ENCODE data around the gene PARVA.

The PARVA gene

DNA sequence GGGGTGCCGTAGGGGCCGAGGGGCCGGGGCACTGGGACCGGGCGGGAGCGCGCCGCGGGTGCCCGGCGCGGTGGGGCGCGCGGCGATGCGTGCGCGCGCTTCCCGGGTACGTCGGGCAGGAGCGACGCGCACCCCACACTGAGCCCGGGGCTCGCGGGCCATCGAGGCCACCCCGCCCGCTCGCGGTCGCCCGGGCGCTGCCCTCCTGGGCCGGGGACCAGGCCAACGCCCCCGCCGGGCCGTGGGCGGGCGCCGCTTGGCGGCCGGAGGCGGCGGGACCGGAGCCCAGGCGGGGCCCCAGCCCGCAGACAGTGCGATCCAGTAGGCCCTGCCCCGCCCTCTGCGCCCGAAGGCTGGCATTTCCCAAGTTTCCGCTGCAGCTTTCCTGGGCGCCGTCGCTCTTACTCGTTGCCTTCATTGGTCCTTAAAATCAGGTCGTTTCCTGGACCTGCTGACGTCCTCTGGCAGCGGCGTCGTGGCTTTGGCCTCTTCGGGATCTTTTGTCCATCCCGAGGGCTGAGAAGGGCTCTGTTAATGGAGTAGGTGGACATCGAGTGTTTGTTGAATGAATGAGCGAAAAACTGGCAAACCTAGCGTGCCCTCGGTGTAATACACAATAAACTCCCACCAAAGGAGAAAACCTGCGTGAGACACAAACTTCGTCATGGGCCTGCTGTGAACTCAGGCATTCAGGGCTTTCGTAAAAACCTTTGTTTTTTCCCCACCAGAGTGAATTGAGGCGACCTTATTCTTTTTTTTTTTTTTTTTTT is 638 bp downstream of the PARVA start:
- DNase-seq, result peak in 1 of 5 donors; percentile 4

GRCh38 chr11:12380565-12381325 is 3.4 kb downstream of the PARVA start:
- no peak for DNase-seq

DNA sequence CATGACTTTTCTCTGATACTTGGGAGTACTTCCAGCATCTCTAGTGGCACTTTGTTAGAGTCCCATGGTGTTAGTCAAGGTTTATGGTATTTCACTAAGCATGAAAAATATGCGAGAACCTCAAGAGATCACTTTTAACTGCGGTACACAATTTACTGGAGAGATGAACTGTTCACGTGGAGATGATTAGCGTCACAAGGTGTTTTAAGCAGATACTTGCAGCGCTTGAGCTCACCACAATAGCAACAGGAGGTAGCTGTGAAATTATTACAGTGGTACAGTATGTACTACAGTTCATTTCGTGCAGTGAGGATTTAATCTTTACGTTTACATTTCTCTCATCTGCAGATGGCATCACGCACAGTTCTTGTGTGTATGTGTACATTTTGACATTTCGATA is 4.5 kb downstream of the PARVA start:
- no peak for DNase-seq

DNA sequence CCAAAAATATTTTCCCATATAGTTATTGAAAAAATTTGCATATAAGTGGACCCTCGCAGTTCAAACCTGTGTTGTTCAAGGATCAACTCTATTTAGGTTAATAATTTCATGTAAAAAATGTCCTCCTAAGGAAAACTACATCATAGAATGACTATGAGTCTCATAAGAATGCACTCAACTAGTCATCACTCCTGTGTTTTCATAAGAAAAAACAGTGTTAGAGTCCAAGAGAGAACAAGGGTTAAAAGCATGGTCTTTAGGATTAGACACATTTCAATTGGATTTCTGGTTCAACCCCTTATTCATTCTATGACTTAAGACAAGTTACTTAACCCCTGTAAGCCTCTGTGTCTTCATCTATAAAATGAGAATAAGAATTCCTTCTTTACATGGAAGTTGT is 5.1 kb downstream of the PARVA start:
- no peak for DNase-seq

GRCh38 chr11:12386309-12386708 is 8.9 kb downstream of the PARVA start:
- DNase-seq, result no peak

DNA sequence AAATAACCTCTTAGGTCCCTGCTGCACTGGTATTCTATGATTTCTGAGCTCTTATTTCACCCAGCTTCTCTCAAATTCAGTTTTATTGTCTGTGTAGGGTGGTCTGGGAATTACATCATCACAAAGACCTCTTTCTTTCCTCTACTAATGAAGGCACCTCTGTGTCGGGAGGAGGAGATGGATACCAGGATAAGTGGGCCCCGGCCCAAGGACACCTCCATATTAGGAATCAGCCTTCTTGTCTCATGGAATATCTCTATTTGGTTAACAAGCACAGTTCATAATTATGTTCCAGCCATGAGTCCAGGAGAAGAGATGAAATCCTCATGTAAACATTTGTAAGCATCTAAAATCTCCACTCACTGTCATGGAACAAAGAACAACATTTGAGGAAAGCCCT is 9.4 kb downstream of the PARVA start:
- DNase-seq, result no peak

DNA sequence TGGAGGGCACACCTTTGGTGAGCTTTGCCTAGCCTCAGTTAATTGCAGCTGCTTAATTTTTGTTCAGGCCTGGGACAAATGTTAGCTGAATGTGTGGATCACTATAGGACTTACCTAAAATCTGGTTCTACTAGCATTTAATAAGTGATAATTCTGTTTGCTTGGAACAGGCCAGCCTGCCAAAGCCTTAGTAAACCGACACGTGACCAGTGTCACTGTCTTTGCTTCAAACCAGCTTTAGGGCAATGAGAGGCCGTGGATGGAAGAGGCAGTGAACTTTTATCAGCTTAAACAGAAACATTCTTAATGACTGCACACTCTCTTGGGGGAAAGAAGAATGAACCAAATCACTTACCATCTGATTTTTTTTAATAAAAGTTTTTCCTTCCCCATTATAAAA is 10.8 kb downstream of the PARVA start:
- no peak for DNase-seq

DNA sequence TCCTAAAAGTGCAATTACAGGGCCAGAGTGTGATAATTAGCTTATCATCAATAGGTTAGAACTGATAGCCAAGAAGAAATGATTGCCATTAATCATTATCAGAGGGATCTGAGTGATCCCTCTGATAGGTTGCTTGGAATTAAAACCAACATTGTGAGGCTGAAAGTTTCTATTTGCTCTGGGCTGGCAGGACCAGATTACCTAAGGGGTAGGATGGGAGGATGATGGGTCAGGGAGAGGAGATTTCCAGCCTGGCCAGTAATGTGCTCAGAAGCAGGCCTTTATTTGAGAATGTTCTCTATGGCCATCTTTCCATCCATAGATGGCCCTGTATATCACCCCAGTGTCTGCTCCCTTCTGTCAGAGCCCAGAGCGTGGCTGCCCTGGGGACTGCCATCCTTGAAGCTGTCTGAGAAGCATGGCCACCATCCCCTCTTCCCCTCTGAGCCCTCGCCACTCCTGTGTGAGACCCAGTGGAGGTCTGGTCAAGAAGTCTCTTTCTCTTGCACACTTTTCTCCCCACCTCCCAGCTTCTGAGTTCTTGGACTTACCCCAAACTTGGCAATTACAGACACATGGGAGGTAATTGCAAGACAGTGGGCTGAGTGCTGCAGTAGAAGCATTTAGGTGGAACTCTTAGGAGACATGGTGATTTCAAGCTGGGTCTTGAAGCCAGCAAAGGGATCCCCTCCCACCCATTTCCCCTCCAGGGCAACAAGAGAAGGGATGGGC is 11.7 kb downstream of the PARVA start:
- no peak for DNase-seq

DNA sequence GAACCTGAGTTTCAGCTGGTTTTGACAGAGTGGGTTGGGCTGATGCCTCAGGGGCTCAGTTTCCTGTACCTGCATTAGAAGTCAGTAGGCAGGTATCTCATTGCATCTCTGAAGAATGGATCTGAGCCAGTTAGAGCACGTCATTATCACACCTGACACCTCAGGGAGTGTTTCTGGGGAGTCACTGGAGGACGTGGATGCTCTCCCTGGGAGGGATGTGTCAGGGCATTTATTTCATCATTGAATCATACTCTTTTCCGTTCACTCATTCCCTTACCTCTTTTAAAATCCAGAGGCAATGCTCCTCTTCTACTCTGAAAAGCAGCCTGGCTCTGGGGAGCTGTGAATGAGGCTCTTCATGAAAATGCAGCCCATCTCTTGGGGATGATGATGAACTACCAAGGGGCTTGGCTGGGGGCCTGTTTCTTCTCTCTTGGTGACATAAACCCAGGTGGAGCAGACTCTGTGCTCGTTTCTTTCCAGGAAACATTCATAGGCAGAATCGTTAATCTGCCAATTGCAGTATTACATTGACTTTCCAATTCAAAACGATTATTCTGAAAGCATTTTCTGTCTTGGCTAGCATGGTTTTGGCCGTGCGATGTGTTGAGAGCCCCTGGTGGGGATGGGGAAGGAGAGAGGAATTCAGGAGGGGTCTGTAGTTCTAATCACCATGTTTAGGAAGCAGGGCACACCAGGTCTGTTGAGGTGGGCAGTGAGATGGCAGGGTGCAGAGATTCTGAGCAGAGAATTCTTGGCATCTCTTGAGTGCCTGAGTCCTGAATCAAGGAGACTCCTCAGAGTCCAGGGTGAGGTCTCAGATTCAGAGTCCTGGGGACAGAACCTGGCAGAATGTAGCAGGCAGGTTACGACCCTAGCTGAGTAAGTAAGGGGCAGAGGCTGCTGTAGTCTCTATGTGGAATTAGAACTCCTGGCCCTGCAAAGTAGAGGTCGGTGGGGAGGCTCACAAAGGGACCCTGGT is 12.6 kb downstream of the PARVA start:
- DNase-seq, result no peak

DNA sequence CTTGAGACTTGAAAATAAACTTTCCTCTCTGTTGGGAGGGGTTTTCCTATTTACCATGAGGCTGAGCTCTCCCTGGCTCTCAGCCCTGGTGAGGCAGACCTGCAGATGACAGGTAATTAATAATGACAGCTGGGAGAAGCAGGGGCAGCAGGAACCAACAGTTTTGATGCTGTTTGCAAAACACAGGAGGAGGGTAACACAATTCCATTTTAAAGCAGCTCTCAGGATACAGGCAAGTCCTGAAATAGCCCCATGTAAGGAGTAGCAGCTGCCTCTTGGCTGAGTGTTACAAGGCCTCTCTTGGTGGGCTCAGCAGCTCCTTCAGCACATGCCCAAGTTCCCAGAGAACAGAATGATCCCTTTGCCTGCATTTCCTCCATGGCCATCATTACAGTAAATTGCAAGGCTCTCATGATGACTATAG is 13.3 kb downstream of the PARVA start:
- no peak for DNase-seq

GRCh38 chr11:12392672-12393071 is 15.3 kb downstream of the PARVA start:
- no peak for DNase-seq

GRCh38 chr11:12393691-12394090 is 16.3 kb downstream of the PARVA start:
- no peak for DNase-seq

GRCh38 chr11:12394601-12395000 is 17.2 kb downstream of the PARVA start:
- DNase-seq, result no peak

DNA sequence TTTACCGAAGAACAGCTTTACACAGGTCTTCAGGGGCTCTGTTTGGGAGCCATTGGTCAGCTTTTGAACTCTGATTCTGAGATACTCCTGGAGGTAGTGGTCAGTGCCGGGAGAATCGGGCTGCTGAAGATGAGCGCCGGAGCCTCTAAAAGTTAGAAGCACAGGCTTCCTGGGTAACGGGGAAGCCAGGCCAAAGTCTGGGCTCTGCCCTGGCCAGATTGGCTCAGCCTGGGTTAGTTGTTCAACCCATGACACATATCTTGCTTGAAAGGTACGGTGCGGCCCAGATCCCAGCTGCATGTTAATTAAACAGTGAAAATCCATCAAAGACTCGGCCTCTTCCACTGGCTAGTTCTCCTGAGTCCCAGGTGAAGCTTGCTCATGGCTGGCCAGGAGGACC is 18.0 kb downstream of the PARVA start:
- DNase-seq, result no peak

DNA sequence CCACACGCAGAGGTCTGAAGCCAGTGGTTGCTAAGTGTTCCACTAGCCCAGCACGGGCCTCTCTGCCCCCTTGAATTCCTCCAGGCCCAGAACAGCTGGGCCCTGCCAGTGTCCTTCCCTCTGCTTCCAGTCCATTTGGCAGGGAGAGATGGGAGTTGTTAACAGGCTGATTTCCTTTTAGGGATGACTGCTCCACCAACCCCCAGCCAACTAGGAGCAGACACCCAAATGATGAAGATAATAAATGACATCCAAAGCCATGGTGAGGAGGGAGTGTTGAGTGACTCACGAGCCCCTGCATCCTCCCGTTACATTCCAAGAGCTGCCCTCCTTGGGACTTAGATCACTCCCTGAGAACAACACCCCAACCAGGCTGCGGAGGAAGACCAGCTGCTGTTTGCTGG is 20.6 kb downstream of the PARVA start:
- DNase-seq, result no peak

GRCh38 chr11:12399355-12399754 is 22.0 kb downstream of the PARVA start:
- DNase-seq, result no peak

- DNase-seq, result no peak
Measured at GRCh38 chr11:12402025-12402424, 24.7 kb downstream of the PARVA start.

GRCh38 chr11:12402691-12403120 is 25.3 kb downstream of the PARVA start:
- no peak for DNase-seq

- DNase-seq, result no peak
Measured at GRCh38 chr11:12403122-12403996, 26.0 kb downstream of the PARVA start.

GRCh38 chr11:12403997-12404350 is 26.6 kb downstream of the PARVA start:
- no peak for DNase-seq

GRCh38 chr11:12404436-12404835 is 27.1 kb downstream of the PARVA start:
- no peak for DNase-seq

Data from T-helper 1 cell (primary cell).